ENCODE measurements around the gene FAM229A.
A peak's percentile ranks its signal among the peaks of the same experiment; 100 is the strongest.

The FAM229A gene

DNA sequence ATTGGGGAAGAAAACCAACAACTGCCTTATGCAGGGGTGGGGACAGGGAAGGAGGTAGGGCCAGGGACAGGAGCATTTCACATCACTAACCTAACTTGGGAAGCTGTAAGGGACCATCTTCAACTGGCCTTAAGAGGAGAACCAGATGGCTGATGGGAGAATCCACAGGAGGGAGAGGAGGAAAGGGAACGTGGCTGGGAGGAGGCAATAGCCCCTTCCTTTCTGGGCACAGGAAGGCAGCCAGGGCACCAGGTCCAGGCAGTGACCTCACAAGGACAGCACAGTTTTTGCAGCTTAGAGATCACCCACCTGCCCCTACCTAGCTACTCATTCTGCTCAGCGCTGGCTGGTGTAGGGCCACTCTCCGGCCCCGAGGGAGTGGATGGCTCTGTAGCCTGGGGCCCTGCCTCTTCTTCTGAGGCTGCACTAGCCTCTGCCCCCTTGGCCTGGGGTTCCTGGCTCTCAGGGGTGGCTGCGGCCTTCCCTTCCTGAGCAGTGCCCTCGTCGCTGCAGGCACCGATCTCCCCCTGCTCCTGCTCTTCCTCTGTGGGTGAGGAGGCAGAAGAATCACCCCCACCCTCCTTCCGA lies 27.9 kb downstream of the FAM229A start:
- TF ChIP-seq TAF1 (IDR thresholded peaks at IDR 0.05; ENCODE audit: borderline replicate concordance, low read depth, low read length) (no peak), POLR2AphosphoS5 (IDR thresholded peaks at IDR 0.05; ENCODE audit: low read depth, low read length) (peak; percentile 85), POLR2A (IDR thresholded peaks at IDR 0.05; ENCODE audit: low read depth, low read length) (peak; percentile 64)
- DNase-seq (ENCODE audit: insufficient read length) (no peak), FAIRE-seq (no peak)

- FAIRE-seq (no peak), DNase-seq (ENCODE audit: insufficient read length) (no peak)
- no peak; the same call in 1 of the 2 replicates for TF ChIP-seq POLR2A (IDR thresholded peaks at IDR 0.05; ENCODE audit: low read depth, low read length)
- TF ChIP-seq POLR2AphosphoS5 (IDR thresholded peaks at IDR 0.05; ENCODE audit: low read depth, low read length), result no peak; the same call in 1 of the 2 replicates
- TF ChIP-seq TAF1 (IDR thresholded peaks at IDR 0.05; ENCODE audit: borderline replicate concordance, low read depth, low read length), result no peak
Measured at GRCh38 chr1:32333251-32333963, 28.9 kb downstream of the FAM229A start.

GRCh38 chr1:32332290-32333079 lies 29.8 kb downstream of the FAM229A start:
- DNase-seq (ENCODE audit: insufficient read length) (no peak), FAIRE-seq (no peak)
- no peak for TF ChIP-seq TAF1 (IDR thresholded peaks at IDR 0.05; ENCODE audit: borderline replicate concordance, low read depth, low read length)
- TF ChIP-seq POLR2AphosphoS5 (IDR thresholded peaks at IDR 0.05; ENCODE audit: low read depth, low read length), result peak; percentile 56
- peak; percentile 38 for TF ChIP-seq POLR2A (IDR thresholded peaks at IDR 0.05; ENCODE audit: low read depth, low read length)

GRCh38 chr1:32331549-32331948 lies 30.7 kb downstream of the FAM229A start:
- TF ChIP-seq POLR2AphosphoS5 (IDR thresholded peaks at IDR 0.05; ENCODE audit: low read depth, low read length) (no peak), POLR2A (IDR thresholded peaks at IDR 0.05; ENCODE audit: low read depth, low read length) (peak; percentile 38; the same call in 1 of the 2 replicates)
- DNase-seq (ENCODE audit: insufficient read length) (no peak), FAIRE-seq (no peak)

DNA sequence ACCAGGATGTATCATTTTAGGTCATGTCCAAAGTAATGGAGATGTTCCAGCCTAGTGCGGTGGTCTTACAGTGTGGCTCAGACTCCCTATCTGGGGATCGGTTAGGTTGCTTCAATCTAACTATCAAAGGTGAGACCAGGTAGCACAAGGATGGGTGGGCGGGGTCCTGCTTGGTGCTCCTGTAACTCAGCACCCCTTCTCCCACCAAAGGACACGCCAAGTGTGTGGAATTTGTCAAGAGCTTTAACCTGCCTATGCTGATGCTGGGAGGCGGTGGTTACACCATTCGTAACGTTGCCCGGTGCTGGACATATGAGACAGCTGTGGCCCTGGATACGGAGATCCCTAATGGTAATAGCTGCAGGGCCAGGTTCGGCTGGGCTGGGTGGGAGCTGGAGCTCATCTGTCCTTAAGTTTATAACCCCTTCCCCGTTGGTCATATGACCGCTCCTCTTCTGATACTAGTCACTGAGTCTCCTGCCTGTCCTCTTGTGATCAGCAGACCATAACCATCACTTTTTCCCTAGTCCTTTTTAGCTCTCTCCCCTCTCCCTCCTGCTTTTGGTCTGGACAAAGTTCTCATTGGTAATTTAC lies 31.6 kb downstream of the FAM229A start:
- FAIRE-seq, result no peak
- peak; percentile 68 for TF ChIP-seq POLR2AphosphoS5 (IDR thresholded peaks at IDR 0.05; ENCODE audit: low read depth, low read length)
- TF ChIP-seq POLR2A (IDR thresholded peaks at IDR 0.05; ENCODE audit: low read depth, low read length), result peak; percentile 33; the same call in 1 of the 2 replicates
- no peak for TF ChIP-seq TAF1 (IDR thresholded peaks at IDR 0.05; ENCODE audit: borderline replicate concordance, low read depth, low read length)
- no peak for DNase-seq (ENCODE audit: insufficient read length)

- TF ChIP-seq TAF1 (IDR thresholded peaks at IDR 0.05; ENCODE audit: borderline replicate concordance, low read depth, low read length) (no peak), POLR2A (IDR thresholded peaks at IDR 0.05; ENCODE audit: low read depth, low read length) (no peak), POLR2AphosphoS5 (IDR thresholded peaks at IDR 0.05; ENCODE audit: low read depth, low read length) (no peak)
- no peak for DNase-seq (ENCODE audit: insufficient read length)
- FAIRE-seq, result no peak
Measured at GRCh38 chr1:32329931-32330466, 32.3 kb downstream of the FAM229A start.

- no peak for FAIRE-seq
- TF ChIP-seq POLR2A (IDR thresholded peaks at IDR 0.05; ENCODE audit: low read depth, low read length) (no peak), POLR2AphosphoS5 (IDR thresholded peaks at IDR 0.05; ENCODE audit: low read depth, low read length) (no peak; the same call in 1 of the 2 replicates), TAF1 (IDR thresholded peaks at IDR 0.05; ENCODE audit: borderline replicate concordance, low read depth, low read length) (no peak)
- no peak for DNase-seq (ENCODE audit: insufficient read length)
Measured at GRCh38 chr1:32327204-32327603, 35.1 kb downstream of the FAM229A start.

DNA sequence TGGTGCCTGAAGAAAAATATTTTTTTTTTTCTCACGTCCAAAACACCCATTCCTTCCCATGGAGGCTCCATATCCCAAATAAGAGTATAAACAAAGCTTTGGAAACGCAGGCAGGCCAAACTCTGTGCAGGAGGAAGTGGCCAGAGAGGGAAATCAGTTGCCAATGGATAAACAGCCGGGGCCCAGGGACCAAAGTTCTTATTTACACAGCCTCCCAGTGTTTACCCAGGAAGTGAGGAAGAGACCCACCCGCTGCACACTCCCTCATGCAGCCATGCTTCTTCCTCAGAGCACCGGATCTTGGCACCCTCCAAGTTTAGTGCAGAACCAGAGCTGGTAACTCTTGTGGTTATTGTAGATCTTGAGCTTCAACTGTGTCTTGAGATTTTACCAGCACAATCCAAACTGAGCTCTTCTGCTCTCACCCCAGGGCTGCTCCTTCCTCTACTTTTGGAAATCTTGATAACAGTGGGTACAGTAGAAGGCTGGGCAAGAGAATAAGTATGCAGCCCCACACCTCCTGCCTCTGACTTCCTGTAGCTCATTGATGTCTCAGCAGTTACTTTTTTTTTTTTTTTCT lies 40.5 kb downstream of the FAM229A start:
- FAIRE-seq (peak; percentile 73), DNase-seq (ENCODE audit: insufficient read length) (no peak)
- TF ChIP-seq TAF1 (IDR thresholded peaks at IDR 0.05; ENCODE audit: borderline replicate concordance, low read depth, low read length) (no peak), POLR2A (IDR thresholded peaks at IDR 0.05; ENCODE audit: low read depth, low read length) (no peak), POLR2AphosphoS5 (IDR thresholded peaks at IDR 0.05; ENCODE audit: low read depth, low read length) (no peak)

- TF ChIP-seq POLR2AphosphoS5 (IDR thresholded peaks at IDR 0.05; ENCODE audit: low read depth, low read length) (no peak), TAF1 (IDR thresholded peaks at IDR 0.05; ENCODE audit: borderline replicate concordance, low read depth, low read length) (no peak), POLR2A (IDR thresholded peaks at IDR 0.05; ENCODE audit: low read depth, low read length) (no peak)
- FAIRE-seq (no peak), DNase-seq (ENCODE audit: insufficient read length) (no peak)
Measured at GRCh38 chr1:32318127-32318869, 44.0 kb downstream of the FAM229A start.

DNA sequence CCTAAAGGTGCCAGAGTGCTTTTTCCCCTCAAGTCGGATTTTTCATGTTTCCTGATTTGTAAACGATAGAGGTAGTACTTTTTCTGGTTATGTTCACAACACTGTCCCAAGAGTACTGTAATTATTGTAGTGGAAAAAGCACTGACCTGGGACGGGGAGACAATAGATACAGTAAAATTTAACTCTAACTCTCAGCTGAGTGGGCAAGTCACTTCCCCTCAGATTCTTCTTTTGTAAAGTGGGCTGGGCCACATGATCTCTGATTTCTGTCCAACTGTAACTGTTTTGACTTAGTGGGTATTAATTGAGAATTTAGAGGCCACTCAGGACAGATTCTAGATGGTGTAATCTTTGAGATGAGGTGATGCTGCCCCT lies 45.4 kb downstream of the FAM229A start:
- no peak for DNase-seq (ENCODE audit: insufficient read length)
- TF ChIP-seq POLR2A (IDR thresholded peaks at IDR 0.05; ENCODE audit: low read depth, low read length) (no peak), POLR2AphosphoS5 (IDR thresholded peaks at IDR 0.05; ENCODE audit: low read depth, low read length) (no peak), TAF1 (IDR thresholded peaks at IDR 0.05; ENCODE audit: borderline replicate concordance, low read depth, low read length) (no peak)
- no peak for FAIRE-seq

Measured in GM12892 (cell line).